Mucosa of rectum (tissue), 2 donors: Measurements from ENCODE around the gene MIGA2.
"Not testable (repeated sequence)": the region's sequence is repeated elsewhere in the genome, so short reads cannot be mapped to it uniquely, and the experiment has no call there.

Source experiments
- H3K27ac ChIP-seq, 2 donors: one replicate each; pipeline ENCODE4 v1.7.0; 2013; ENCODE audit warnings: inconsistent platforms in 2 of 2, low read depth in 2 of 2, low read length in 2 of 2
- H3K27me3 ChIP-seq, 2 donors: one replicate each; pipeline ENCODE4 v1.7.0; 2013; ENCODE audit warnings: low read length in 2 of 2; ENCODE audit not compliant: control insufficient read depth in 2 of 2, insufficient read depth in 2 of 2
- H3K36me3 ChIP-seq, 2 donors: one replicate each; pipeline ENCODE4 v1.7.0; 2013; ENCODE audit warnings: low read length in 2 of 2; ENCODE audit not compliant: control insufficient read depth in 2 of 2, insufficient read depth in 2 of 2
- H3K4me1 ChIP-seq, 2 donors: one replicate each; pipeline ENCODE4 v1.7.0; 2013; ENCODE audit warnings: low read length in 2 of 2, mild to moderate bottlenecking in 1 of 2; ENCODE audit not compliant: control insufficient read depth in 2 of 2, insufficient read depth in 2 of 2
- H3K4me3 ChIP-seq, 2 donors: one replicate each; pipeline ENCODE4 v1.7.0; 2013; ENCODE audit warnings: low read length in 2 of 2
- H3K9ac ChIP-seq, 2 donors: one replicate each; pipeline ENCODE4 v1.7.0; 2013; ENCODE audit warnings: low read length in 2 of 2, low read depth in 1 of 2, mild to moderate bottlenecking in 1 of 2
- H3K9me3 ChIP-seq, 2 donors: one replicate each; pipeline ENCODE4 v1.7.0; 2013; ENCODE audit warnings: low read length in 2 of 2; ENCODE audit not compliant: control insufficient read depth in 2 of 2
- donor health status: healthy.
- donor health status: Normal muscosa, but diverticular disease.

Gene MIGA2

DNA sequence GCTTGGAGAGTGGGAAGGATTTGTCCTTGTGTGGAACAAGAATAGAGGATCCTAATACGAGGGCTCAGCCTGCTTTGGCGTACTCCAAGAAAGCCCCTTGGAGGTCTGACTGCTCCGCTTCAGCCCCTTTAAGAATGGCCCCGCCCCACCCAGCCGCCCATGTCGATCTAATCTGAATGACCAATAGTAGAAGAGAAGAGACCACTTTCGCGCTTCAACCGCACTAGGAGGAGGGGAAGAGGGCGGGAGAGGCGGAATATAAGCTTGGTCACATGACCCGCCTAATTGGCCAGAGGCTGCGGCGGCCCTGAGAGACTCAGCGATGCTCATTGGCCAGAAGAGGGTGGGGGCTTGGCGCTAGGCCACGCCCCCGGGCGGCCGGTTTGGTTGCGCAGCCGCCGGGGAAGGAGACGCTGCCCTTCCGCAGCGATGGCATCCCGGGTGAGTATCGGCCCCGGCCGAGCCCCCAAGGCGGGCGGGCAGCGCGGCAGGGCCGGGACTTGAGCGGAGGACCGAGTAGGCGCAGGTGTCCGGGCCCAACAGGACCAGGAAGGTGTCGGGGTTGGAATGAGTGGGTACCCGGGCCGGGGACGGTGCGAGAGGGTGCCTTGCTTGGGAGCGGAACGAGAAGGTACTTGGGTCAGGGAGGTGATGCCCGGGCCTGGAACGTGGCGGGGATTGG is at the start of gene MIGA2:
MIGA2 (plus strand) TSS at position 386 of the 682 bp plus-strand sequence. CDS start 3,969 bp downstream, outside the sequence.
- Histone ChIP-seq H3K9me3 (no peaks in the 10 kb centered on the region), H3K4me1 (peaks cover 16 to 25% of the 10 kb centered on the region in 2 donors), H3K9ac (peak within 1 kb of the TSS; percentile 91 to 98), H3K4me3 (peak within 1 kb of the TSS; percentile 91 to 92), H3K27me3 (no peaks in the 10 kb centered on the region), H3K36me3 (peaks cover 1 to 4% of the 10 kb centered on the region in 2 donors), H3K27ac (peak within 1 kb of the TSS; percentile 75 to 87)

- Histone ChIP-seq H3K4me3 (no peak overlapping the region), H3K36me3 (peaks cover 49 to 66% of the 10 kb centered on the region in 2 donors), H3K27ac (no peak overlapping the region), H3K4me1 (no peaks in the 10 kb centered on the region), H3K9ac (no peak overlapping the region), H3K9me3 (no peaks in the 10 kb centered on the region), H3K27me3 (no peaks in the 10 kb centered on the region)
These were observed 49.8 kb upstream of the MIGA2 start for GRCh38 chr9:128986671-128987070.

- H3K9me3 ChIP-seq: no peaks in the 10 kb centered on the region
- no peaks in the 10 kb centered on the region for H3K4me1 ChIP-seq
- no peak overlapping the region for H3K9ac ChIP-seq
- no peak overlapping the region for H3K27ac ChIP-seq
- H3K4me3 ChIP-seq: no peak overlapping the region
- no peaks in the 10 kb centered on the region for H3K27me3 ChIP-seq
- H3K36me3 ChIP-seq: peaks cover 44 to 68% of the 10 kb centered on the region in 2 donors
These were observed 48.6 kb upstream of the MIGA2 start for GRCh38 chr9:128987805-128988204.

GRCh38 chr9:128992995-128993394 is 43.4 kb upstream of the MIGA2 start:
- H3K4me1 ChIP-seq: no peaks in the 10 kb centered on the region
- no peaks in the 10 kb centered on the region for H3K9me3 ChIP-seq
- peaks cover 45 to 65% of the 10 kb centered on the region in 2 donors for H3K36me3 ChIP-seq
- H3K27ac ChIP-seq: no peak overlapping the region
- no peak overlapping the region for H3K9ac ChIP-seq
- no peak overlapping the region for H3K4me3 ChIP-seq
- H3K27me3 ChIP-seq: no peaks in the 10 kb centered on the region

- H3K9me3 ChIP-seq: no peaks in the 10 kb centered on the region
- no peaks in the 10 kb centered on the region for H3K4me1 ChIP-seq
- H3K9ac ChIP-seq: no peak overlapping the region
- H3K36me3 ChIP-seq: peaks cover 56 to 69% of the 10 kb centered on the region in 2 donors
- no peak overlapping the region for H3K4me3 ChIP-seq
- H3K27ac ChIP-seq: no peak overlapping the region
- H3K27me3 ChIP-seq: no peaks in the 10 kb centered on the region
These were observed 40.6 kb upstream of the MIGA2 start for GRCh38 chr9:128995791-128996190.

DNA sequence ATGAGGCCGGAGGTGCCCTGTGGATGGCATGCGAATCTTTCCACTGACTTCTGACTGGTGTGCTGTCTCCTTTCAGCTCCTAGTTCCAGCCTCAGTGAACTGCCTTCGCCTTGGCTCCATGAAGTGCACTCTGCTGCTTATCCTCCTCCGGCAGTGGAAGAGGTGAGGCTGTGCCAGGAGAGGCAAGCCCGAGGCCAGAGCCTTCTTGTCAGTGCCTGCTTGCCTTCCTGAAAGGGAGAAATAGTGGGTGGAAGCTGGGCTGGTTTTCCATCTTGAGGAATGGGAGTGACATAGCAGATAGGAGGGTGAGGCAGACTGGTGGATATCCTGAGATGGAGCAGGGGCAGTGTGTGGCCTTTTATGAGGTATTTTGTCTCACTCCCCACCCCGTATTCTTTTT is 38.0 kb upstream of the MIGA2 start:
- Histone ChIP-seq H3K4me3 (no peak overlapping the region), H3K4me1 (no peaks in the 10 kb centered on the region), H3K36me3 (peaks cover 72 to 80% of the 10 kb centered on the region in 2 donors), H3K9me3 (no peaks in the 10 kb centered on the region), H3K9ac (no peak overlapping the region), H3K27me3 (no peaks in the 10 kb centered on the region), H3K27ac (no peak overlapping the region)

DNA sequence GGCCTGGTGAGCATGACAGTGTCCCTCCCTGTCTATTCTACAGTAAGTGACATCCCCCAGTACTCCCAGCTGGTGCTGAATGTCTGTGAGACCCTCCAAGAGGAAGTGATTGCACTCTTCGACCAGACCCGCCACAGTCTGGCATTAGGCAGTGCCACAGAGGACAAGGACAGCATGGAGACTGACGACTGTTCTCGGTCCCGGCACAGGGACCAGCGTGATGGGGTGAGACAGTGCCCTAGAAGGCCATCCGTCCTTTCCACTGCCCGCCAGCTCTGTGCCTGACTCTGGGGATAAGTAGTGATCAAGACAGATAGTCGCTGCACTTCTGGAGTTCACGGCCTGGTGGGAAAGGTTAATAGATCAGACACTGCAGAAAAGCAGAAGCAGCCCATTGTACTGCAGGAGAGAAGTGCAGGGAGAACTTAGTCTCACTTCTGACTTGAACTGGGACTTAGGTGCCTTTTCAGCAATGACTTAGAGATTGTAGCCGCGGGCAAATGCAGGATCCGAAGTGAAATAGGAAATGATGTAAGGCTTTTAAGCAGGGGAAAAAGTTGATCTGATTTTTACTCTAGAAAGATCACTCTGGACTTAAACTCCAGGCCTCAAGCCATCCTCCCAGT is 36.7 kb upstream of the MIGA2 start:
- peaks cover 63 to 73% of the 10 kb centered on the region in 2 donors for H3K36me3 ChIP-seq
- H3K9me3 ChIP-seq: no peaks in the 10 kb centered on the region
- H3K27ac ChIP-seq: no peak overlapping the region
- H3K4me1 ChIP-seq: no peaks in the 10 kb centered on the region
- no peak overlapping the region for H3K9ac ChIP-seq
- H3K4me3 ChIP-seq: no peak overlapping the region
- H3K27me3 ChIP-seq: no peaks in the 10 kb centered on the region

- Histone ChIP-seq H3K9ac (no peak overlapping the region), H3K36me3 (peaks cover 63 to 74% of the 10 kb centered on the region in 2 donors), H3K27me3 (no peaks in the 10 kb centered on the region), H3K4me1 (no peaks in the 10 kb centered on the region), H3K9me3 (no peaks in the 10 kb centered on the region), H3K27ac (no peak overlapping the region), H3K4me3 (no peak overlapping the region)
These were observed 34.7 kb upstream of the MIGA2 start for GRCh38 chr9:129001504-129002325.

- H3K27ac ChIP-seq: no peak overlapping the region
- H3K9me3 ChIP-seq: no peaks in the 10 kb centered on the region
- H3K27me3 ChIP-seq: no peaks in the 10 kb centered on the region
- peaks cover 58 to 68% of the 10 kb centered on the region in 2 donors for H3K36me3 ChIP-seq
- no peak overlapping the region for H3K4me3 ChIP-seq
- no peaks in the 10 kb centered on the region for H3K4me1 ChIP-seq
- H3K9ac ChIP-seq: no peak overlapping the region
These were observed 33.4 kb upstream of the MIGA2 start for GRCh38 chr9:129002992-129003391.

- H3K9ac ChIP-seq, H3K27ac ChIP-seq, H3K4me3 ChIP-seq, H3K9me3 ChIP-seq, H3K27me3 ChIP-seq, H3K4me1 ChIP-seq: not testable (repeated sequence)
- peaks cover 57 to 62% of the 10 kb centered on the region in 2 donors for H3K36me3 ChIP-seq
These were observed 32.3 kb upstream of the MIGA2 start for GRCh38 chr9:129004173-129004572.
